H1 (cell line): ENCODE data around the gene SRPRA. TPM values are rescaled to one million over a fixed set of nuclear protein-coding genes. Genes with fewer than 3 reads are reported as not detected.

Experiments used
- BACH1 ChIP-seq: IDR thresholded peaks from 2 replicates; pipeline ENCODE4 v1.6.1; 2012; ENCODE audit warnings: low read length, improper control_type of control experiment
- KDM5A ChIP-seq: fragments of 200-600 bp; IDR thresholded peaks from 2 replicates; pipeline ENCODE4 v1.7.1; 2012; ENCODE audit warnings: mild to moderate bottlenecking, low read length, inconsistent platforms, mixed read lengths
- MAX ChIP-seq: IDR thresholded peaks from 2 replicates; pipeline ENCODE4 v1.6.1; 2012; ENCODE audit warnings: inconsistent platforms
- SUZ12 ChIP-seq: fragments of 200-600 bp; sonication (generic); IDR thresholded peaks from 2 replicates; pipeline ENCODE4 v1.6.1; 2012; ENCODE audit warnings: mild to moderate bottlenecking, inconsistent platforms, low read length, moderate library complexity, mixed read lengths
- polyA plus RNA-seq, 7 experiments: library from polyadenylated mRNA; depleted of rRNA in 3 of 7; stranded (reverse) in 5 of 7; unstranded in 2 of 7; fragments of >200 nt in 5 of 7; fragments of 200-250 nt in 2 of 7; gene quantifications; 1 replicate in 5 of 7; 2 replicates in 1 of 7; 4 replicates in 1 of 7; pipeline versions ENCODE4 v1.2.1 to v1.2.3, GENCODE V29; 2011 to 2013; ENCODE audit warnings: missing spikeins in 2 of 7, mixed read lengths in 2 of 7
- total RNA-seq: library from RNA; stranded (reverse); fragmentation: NEBNext Ultra II Directional; extraction: Animal tissue kit (Norgen Biotek cat#: 25700); gene quantifications from 2 replicates; pipeline ENCODE4 v1.2.1, GENCODE V29; 2021
- TF ChIP-seq, protein P1 (sequence below): IDR thresholded peaks from 2 replicates; pipeline ENCODE4 v1.6.1; 2011; ENCODE audit warnings: low read depth, mild to moderate bottlenecking, low read length; ENCODE audit not compliant: insufficient read depth

The SRPRA gene
- total and polyA plus RNA-seq, 2 of the 8 experiments (the other 6 are each of a cell fraction or from before 2014, with no cell fraction given) = 57.6 to 62.0 TPM

DNA sequence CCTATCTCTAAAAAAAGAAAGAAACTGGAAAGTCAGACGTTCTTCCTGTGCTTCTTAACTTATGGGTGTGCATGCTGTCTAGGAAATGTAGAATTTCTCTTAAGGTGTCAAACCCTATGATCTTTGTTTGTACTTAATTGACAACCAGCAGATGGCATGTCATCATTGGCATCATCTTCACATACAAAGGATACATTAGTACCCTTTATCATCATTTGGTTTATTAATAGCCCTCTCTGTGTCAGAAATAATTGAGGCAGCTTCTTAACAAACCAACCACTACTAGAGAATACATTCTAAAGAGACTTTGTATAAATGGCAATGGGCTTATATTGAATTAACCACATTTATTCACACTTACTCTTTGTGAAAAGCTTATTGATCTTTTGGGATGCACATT is 13.9 kb downstream of the SRPRA start (continued):
- TF ChIP-seq KDM5A (no peak), SUZ12 (no peak), MAX (no peak), BACH1 (no peak)
- TF ChIP-seq, protein P1, sequence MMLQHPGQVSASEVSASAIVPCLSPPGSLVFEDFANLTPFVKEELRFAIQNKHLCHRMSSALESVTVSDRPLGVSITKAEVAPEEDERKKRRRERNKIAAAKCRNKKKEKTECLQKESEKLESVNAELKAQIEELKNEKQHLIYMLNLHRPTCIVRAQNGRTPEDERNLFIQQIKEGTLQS = no peak
